Lower leg skin (tissue), 3 donors: Measurements from ENCODE around the gene SYNGR3.

Experiments used
- CTCF ChIP-seq, 3 donors: fragments of 450-650 bp; IDR thresholded peaks; one replicate each; pipeline ENCODE4 v1.5.1; 2016; ENCODE audit warnings: antibody characterized with exemption in 3 of 3, mild to moderate bottlenecking in 3 of 3, moderate library complexity in 2 of 3
- POLR2A ChIP-seq, 2 donors: fragments of 450-650 bp; IDR thresholded peaks; one replicate each; pipeline ENCODE4 v1.6.1; 2016 to 2017; ENCODE audit warnings: antibody characterized with exemption in 2 of 2, mild to moderate bottlenecking in 1 of 2, moderate library complexity in 1 of 2

- TF ChIP-seq CTCF (IDR thresholded peaks at IDR 0.05) (no peak), POLR2A (IDR thresholded peaks at IDR 0.05) (no peak)
These were observed 53.4 kb downstream of the SYNGR3 start for GRCh38 chr16:2042986-2043666.
